Tibial artery (tissue), 4 donors: ENCODE results near the gene TNFSF8.
A peak's percentile ranks its signal among the peaks of the same experiment; 100 is the strongest.

Experiments
- DNase-seq, 2 donors: peaks; one replicate each; pipeline ENCODE4 v3.0.0-alpha.2; 2019
- H3K27ac ChIP-seq, 2 donors: fragments of 200-600 bp; sonication (generic) in 1 of 2; 1 replicate in 1 of 2; 2 replicates in 1 of 2; pipeline ENCODE4 v1.5.1; 2018 to 2019; ENCODE audit warnings: mild to moderate bottlenecking in 1 of 2
- H3K27me3 ChIP-seq, 2 donors: fragments of 200-600 bp; sonication (generic) in 1 of 2; one replicate each; pipeline versions ENCODE4 v1.5.1 to v1.6.0; 2016 to 2019
- H3K36me3 ChIP-seq, 3 donors: fragments of 200-600 bp; sonication (generic) in 2 of 3; one replicate each; pipeline ENCODE4 v1.5.1; 2016 to 2019; ENCODE audit warnings: mild to moderate bottlenecking in 2 of 3
- H3K4me1 ChIP-seq, 4 donors: fragments of 200-600 bp; sonication (generic) in 2 of 4; 1 replicate in 3 of 4; 2 replicates in 1 of 4; pipeline ENCODE4 v1.5.1; 2016 to 2019
- H3K4me3 ChIP-seq, 2 donors: fragments of 200-600 bp; sonication (generic) in 1 of 2; 1 replicate in 1 of 2; 2 replicates in 1 of 2; pipeline ENCODE4 v1.5.1; 2018 to 2019; ENCODE audit warnings: mild to moderate bottlenecking in 2 of 2
- H3K9me3 ChIP-seq, 3 donors: fragments of 200-600 bp; sonication (generic) in 1 of 3; one replicate each; pipeline ENCODE4 v1.5.1; 2016 to 2019
- CTCF ChIP-seq, 2 experiments: fragments of 200-600 bp in 1 of 2; fragments of 450-650 bp in 1 of 2; IDR thresholded peaks; one replicate each; pipeline ENCODE4 v1.5.1; 2017 to 2019; ENCODE audit warnings: antibody characterized with exemption in 2 of 2, mild to moderate bottlenecking in 1 of 2, moderate library complexity in 1 of 2
- intact Hi-C: fragments of 100-400 bp; cut with DNase I; formaldehyde crosslinking; loops from one replicate; pipeline ENCODE4 v1.15.0; 2023; ENCODE audit warnings: low total_unique reads

TNFSF8 gene

GRCh38 chr9:114906922-114907571 lies 23.3 kb downstream of the TNFSF8 start:
- Histone ChIP-seq H3K36me3 (no peaks in the 10 kb centered on the region), H3K27ac (no peak overlapping the region), H3K4me3 (no peak overlapping the region), H3K4me1 (no peaks in the 10 kb centered on the region), H3K27me3 (no peaks in the 10 kb centered on the region), H3K9me3 (no peaks in the 10 kb centered on the region)
- intact Hi-C loops, result loop anchor here (5.0 kb wide), 1 partner anchor 105 kb away; no protein-coding TSS in a partner anchor
- peak; percentile 33 to 36 for TF ChIP-seq CTCF (IDR thresholded peaks at IDR 0.05)
- DNase-seq, result no peak

GRCh38 chr9:114905170-114905940 lies 25.0 kb downstream of the TNFSF8 start:
- Histone ChIP-seq H3K27me3 (no peaks in the 10 kb centered on the region), H3K36me3 (no peaks in the 10 kb centered on the region), H3K4me3 (no peak overlapping the region), H3K9me3 (no peaks in the 10 kb centered on the region), H3K27ac (no peak overlapping the region), H3K4me1 (no peaks in the 10 kb centered on the region)
- TF ChIP-seq CTCF (IDR thresholded peaks at IDR 0.05), result no peak
- intact Hi-C loops, result loop anchor here (5.0 kb wide), 1 partner anchor 107 kb away; no protein-coding TSS in a partner anchor
- DNase-seq, result no peak

GRCh38 chr9:114902786-114903524 lies 27.4 kb downstream of the TNFSF8 start:
- H3K27me3 ChIP-seq, result no peaks in the 10 kb centered on the region
- no peaks in the 10 kb centered on the region for H3K4me1 ChIP-seq
- no peak for DNase-seq
- no peaks in the 10 kb centered on the region for H3K36me3 ChIP-seq
- H3K9me3 ChIP-seq, result no peaks in the 10 kb centered on the region
- H3K4me3 ChIP-seq, result no peak overlapping the region
- no peak for TF ChIP-seq CTCF (IDR thresholded peaks at IDR 0.05)
- intact Hi-C loops, result no loop called here
- no peak overlapping the region for H3K27ac ChIP-seq

- Histone ChIP-seq H3K9me3 (no peaks in the 10 kb centered on the region), H3K27me3 (no peaks in the 10 kb centered on the region), H3K4me1 (no peaks in the 10 kb centered on the region), H3K27ac (no peak overlapping the region), H3K4me3 (no peak overlapping the region), H3K36me3 (no peaks in the 10 kb centered on the region)
- DNase-seq, result no peak
- intact Hi-C loops, result no loop called here
- no peak for TF ChIP-seq CTCF (IDR thresholded peaks at IDR 0.05)
Measured at GRCh38 chr9:114900942-114901802, 29.2 kb downstream of the TNFSF8 start.

GRCh38 chr9:114899995-114900394 lies 30.4 kb downstream of the TNFSF8 start:
- Histone ChIP-seq H3K36me3 (no peaks in the 10 kb centered on the region), H3K4me3 (no peak overlapping the region), H3K9me3 (no peaks in the 10 kb centered on the region), H3K4me1 (peaks cover 0 to 5% (median 0%) of the 10 kb centered on the region in 4 donors), H3K27me3 (no peaks in the 10 kb centered on the region), H3K27ac (no peak overlapping the region)
- intact Hi-C loops, result no loop called here
- TF ChIP-seq CTCF (IDR thresholded peaks at IDR 0.05), result no peak
- DNase-seq, result no peak
